GM10847 (cell line): ENCODE measurements around the gene RAG1.

Experiments
- POLR2A ChIP-seq: IDR thresholded peaks from 2 replicates; pipeline ENCODE4 v1.6.1; 2011; ENCODE audit not compliant: insufficient read length; ENCODE audit errors: extremely low read depth

The RAG1 gene

GRCh38 chr11:36567694-36568093, at the start of gene RAG1:
RAG1 (plus strand) TSS chr11:36568007; CDS start chr11:36573305, 5,298 bp downstream.
- TF ChIP-seq POLR2A = no peak

GRCh38 chr11:36530840-36531239, 37.0 kb upstream of the RAG1 start:
- TF ChIP-seq POLR2A = no peak

- TF ChIP-seq POLR2A = no peak
These were observed 34.7 kb upstream of the RAG1 start for GRCh38 chr11:36532941-36533601.

GRCh38 chr11:36534276-36534840, 33.4 kb upstream of the RAG1 start:
- TF ChIP-seq POLR2A = no peak

GRCh38 chr11:36540998-36541397, 26.8 kb upstream of the RAG1 start:
- no peak for TF ChIP-seq POLR2A

- no peak for TF ChIP-seq POLR2A
These were observed 17.3 kb upstream of the RAG1 start for GRCh38 chr11:36550385-36551115.

GRCh38 chr11:36557991-36558390, 9.8 kb upstream of the RAG1 start:
- TF ChIP-seq POLR2A = no peak

GRCh38 chr11:36558571-36559413, 9.0 kb upstream of the RAG1 start:
- TF ChIP-seq POLR2A = no peak

- TF ChIP-seq POLR2A = no peak
These were observed 3.3 kb upstream of the RAG1 start for GRCh38 chr11:36564376-36565030.

GRCh38 chr11:36565031-36565610, 2.7 kb upstream of the RAG1 start:
- no peak for TF ChIP-seq POLR2A

- TF ChIP-seq POLR2A = no peak
These were observed 1.3 kb upstream of the RAG1 start for GRCh38 chr11:36566407-36567053.

- no peak for TF ChIP-seq POLR2A
These were observed 1.3 kb downstream of the RAG1 start for GRCh38 chr11:36569095-36569494.

- no peak for TF ChIP-seq POLR2A
These were observed 6.7 kb downstream of the RAG1 start for GRCh38 chr11:36574486-36574885.

GRCh38 chr11:36577373-36577772, 9.6 kb downstream of the RAG1 start:
- TF ChIP-seq POLR2A = no peak
